ENCODE measurements around the gene RNF2. TPM values are rescaled to one million over a fixed set of nuclear protein-coding genes. Genes with fewer than 3 reads are reported as not detected.

Gene RNF2
- total and polyA plus RNA-seq, 2 donors (not counting 3 experiments of a cell fraction or from before 2014, with no cell fraction given), result 13.6 to 30.6 TPM

DNA sequence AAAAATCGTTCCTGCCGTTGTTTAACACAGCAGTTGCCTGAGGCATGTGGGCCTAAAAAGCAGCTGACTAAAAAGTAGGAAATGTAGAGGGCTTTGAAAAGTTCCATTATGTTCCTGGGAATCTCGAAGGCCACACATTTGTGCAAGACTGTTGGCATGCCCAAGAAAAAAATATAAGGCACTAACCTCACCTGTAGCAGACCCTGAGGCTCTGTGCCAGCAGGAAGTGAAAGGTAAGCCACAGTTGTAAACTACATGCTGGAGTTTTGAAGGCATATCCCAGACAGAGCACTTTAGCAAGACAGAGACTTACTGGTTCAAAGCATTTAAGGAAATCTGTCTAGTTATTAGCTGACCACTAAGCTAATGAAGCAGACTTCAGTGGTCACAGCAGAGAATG is 58.7 kb downstream of the RNF2 start:
- FAIRE-seq (no peak), DNase-seq (ENCODE audit: low read depth, low spot score) (no peak)
- no peak overlapping the region for H3K4me3 ChIP-seq (replicated peaks in 1 of 3; ENCODE audit: insufficient read depth in 1 of 3, low read depth in 1 of 3, low read length in 3 of 3)
- H3K9me3 ChIP-seq (replicated peaks; ENCODE audit: control insufficient read depth, insufficient read depth, low read length), result no peaks in the 10 kb centered on the region
- no peak overlapping the region for H2AFZ ChIP-seq (ENCODE audit: low read depth, low read length)
- H3K4me1 ChIP-seq (ENCODE audit: control insufficient read depth, extremely low read depth, insufficient read depth, low read length), result no peaks in the 10 kb centered on the region
- CTCF ChIA-PET, result no interaction called here
- H3K27ac ChIP-seq (ENCODE audit: insufficient read depth, low read depth, low read length), result no peak overlapping the region
- no peaks in the 10 kb centered on the region for H3K27me3 ChIP-seq (ENCODE audit: control insufficient read depth in 2 of 2, insufficient read depth in 2 of 2, low read length in 2 of 2)
- POLR2A ChIA-PET, result no interaction called here
- H4K20me1 ChIP-seq (replicated peaks; ENCODE audit: control insufficient read depth, extremely low read depth, insufficient read depth, low read length), result no peaks in the 10 kb centered on the region
- no peaks in the 10 kb centered on the region for H3K9me1 ChIP-seq (replicated peaks; ENCODE audit: control insufficient read depth, extremely low read depth, insufficient read depth, low read length)
- no peak for TF ChIP-seq GATA2 (IDR thresholded peaks at IDR 0.05; ENCODE audit: insufficient read depth, insufficient read length, low read depth, low read length)
- no peak for TF ChIP-seq EZH2 (IDR thresholded peaks at IDR 0.05; ENCODE audit: borderline replicate concordance, low read depth, low read length, severe bottlenecking)
- TF ChIP-seq CTCF (IDR thresholded peaks at IDR 0.05; ENCODE audit: extremely low read depth in 1 of 2, insufficient read depth in 1 of 2, low read depth in 1 of 2, low read length in 2 of 2), result no peak
- TF ChIP-seq POLR2A (IDR thresholded peaks at IDR 0.05; ENCODE audit: low read depth, low read length), result no peak
- TF ChIP-seq FOS (IDR thresholded peaks at IDR 0.05; ENCODE audit: borderline replicate concordance, insufficient read depth, low read length), result no peak
- TF ChIP-seq, protein P1, sequence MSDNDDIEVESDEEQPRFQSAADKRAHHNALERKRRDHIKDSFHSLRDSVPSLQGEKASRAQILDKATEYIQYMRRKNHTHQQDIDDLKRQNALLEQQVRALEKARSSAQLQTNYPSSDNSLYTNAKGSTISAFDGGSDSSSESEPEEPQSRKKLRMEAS (IDR thresholded peaks at IDR 0.05; ENCODE audit: insufficient read depth, insufficient read length), result no peak
- no peak for TF ChIP-seq MYC (IDR thresholded peaks at IDR 0.05; ENCODE audit: low read depth, low read length)
- TF ChIP-seq JUN (IDR thresholded peaks at IDR 0.05; ENCODE audit: borderline replicate concordance, insufficient read depth, insufficient read length, low read depth), result no peak
- no peak for TF ChIP-seq POLR2AphosphoS5 (IDR thresholded peaks at IDR 0.05; ENCODE audit: insufficient read depth, low read depth, low read length)
- no peak overlapping the region for H3K9ac ChIP-seq (replicated peaks; ENCODE audit: extremely low read depth, insufficient read depth, low read length)
- dilution Hi-C loops (cut with MboI; ENCODE audit: extremely low pct_ligation_motif_present, low sequenced_read_pairs), result no loop called here
- no peak overlapping the region for H3K4me2 ChIP-seq (ENCODE audit: insufficient read depth, low read length)
- no peaks in the 10 kb centered on the region for H3K36me3 ChIP-seq (ENCODE audit: control insufficient read depth in 2 of 2, extremely low read depth in 1 of 2, insufficient read depth in 2 of 2, low read length in 2 of 2)
- no TSS peak for BruUV-seq (replicated peaks)
- intact Hi-C loops (cut with micrococcal nuclease), result no loop called here
- no peaks in the 10 kb centered on the region for H3K79me2 ChIP-seq (ENCODE audit: control insufficient read depth, insufficient read depth, low read length)
